Caki2 (cell line): Measurements from ENCODE around the gene TNFRSF19. TPM values are rescaled to one million over a fixed set of nuclear protein-coding genes. Genes with fewer than 3 reads are reported as not detected.
A peak's percentile ranks its signal among the peaks of the same experiment; 100 is the strongest.

Experiments
- DNase-seq: peaks from one replicate; pipeline ENCODE4 v3.0.0-alpha.2; 2015; ENCODE audit warnings: low read depth
- in situ Hi-C: cut with HindIII; loops from 2 replicates; pipeline ENCODE4 v1.10.0; 2016; ENCODE audit warnings: low sequenced_read_pairs, low pct_unique_long_range_greater_than_20kb, mixed read lengths
- total RNA-seq: library from RNA; depleted of rRNA; stranded (reverse); fragments of >200 nt; shearing (Covaris generic); gene quantifications from 2 replicates; pipeline ENCODE4 v1.2.3, GENCODE V29; 2014; ENCODE audit warnings: low replicate concordance

The TNFRSF19 gene
- total RNA-seq, 1 experiment from 2014 or later = 2.3 TPM

- DNase-seq = peak; percentile 62
These were observed 48.1 kb downstream of the TNFRSF19 start for GRCh38 chr13:23618341-23618740.

GRCh38 chr13:23619068-23619855, 49.0 kb downstream of the TNFRSF19 start:
- no peak for DNase-seq
- in situ Hi-C loops = no loop called here

More at GRCh38 chr13:23618341-23618740, 48.1 kb downstream of the TNFRSF19 start:
- in situ Hi-C loops = no loop called here

GRCh38 chr13:23620211-23620610, 50.0 kb downstream of the TNFRSF19 start:
- DNase-seq = no peak
- in situ Hi-C loops = no loop called here

- no peak for DNase-seq
- in situ Hi-C loops = no loop called here
These were observed 50.6 kb downstream of the TNFRSF19 start for GRCh38 chr13:23620613-23621315.

- in situ Hi-C loops = no loop called here
- peak; percentile 87 for DNase-seq
These were observed 51.1 kb downstream of the TNFRSF19 start for GRCh38 chr13:23621316-23621645.

- in situ Hi-C loops = no loop called here
These were observed 52.8 kb downstream of the TNFRSF19 start for GRCh38 chr13:23622985-23623384.

GRCh38 chr13:23623394-23623793, 53.2 kb downstream of the TNFRSF19 start:
- in situ Hi-C loops = no loop called here
- DNase-seq = no peak

More at GRCh38 chr13:23622985-23623384, 52.8 kb downstream of the TNFRSF19 start:
- no peak for DNase-seq

- no peak for DNase-seq
- in situ Hi-C loops = no loop called here
These were observed 56.5 kb downstream of the TNFRSF19 start for GRCh38 chr13:23626700-23627099.

GRCh38 chr13:23627410-23627809, 57.2 kb downstream of the TNFRSF19 start:
- no peak for DNase-seq
- in situ Hi-C loops = no loop called here

- no peak for DNase-seq
- in situ Hi-C loops = no loop called here
These were observed 58.0 kb downstream of the TNFRSF19 start for GRCh38 chr13:23628250-23628649.

- in situ Hi-C loops = no loop called here
- DNase-seq = no peak
These were observed 58.8 kb downstream of the TNFRSF19 start for GRCh38 chr13:23628765-23629565.

- no peak for DNase-seq
- in situ Hi-C loops = no loop called here
These were observed 59.5 kb downstream of the TNFRSF19 start for GRCh38 chr13:23629566-23630272.

GRCh38 chr13:23630349-23631093, 60.3 kb downstream of the TNFRSF19 start:
- no peak for DNase-seq
- in situ Hi-C loops = no loop called here

GRCh38 chr13:23631311-23632047, 61.3 kb downstream of the TNFRSF19 start:
- in situ Hi-C loops = no loop called here
- no peak for DNase-seq

GRCh38 chr13:23632048-23632582, 61.9 kb downstream of the TNFRSF19 start:
- no peak for DNase-seq
- in situ Hi-C loops = no loop called here

GRCh38 chr13:23632741-23633140, 62.5 kb downstream of the TNFRSF19 start:
- in situ Hi-C loops = no loop called here
- DNase-seq = no peak

- in situ Hi-C loops = no loop called here
- DNase-seq = no peak
These were observed 64.7 kb downstream of the TNFRSF19 start for GRCh38 chr13:23634897-23635296.
